Measurements from ENCODE around the gene GID8.
"Not testable (repeated sequence)": the region's sequence is repeated elsewhere in the genome, so short reads cannot be mapped to it uniquely, and the experiment has no call there.

GID8 gene

DNA sequence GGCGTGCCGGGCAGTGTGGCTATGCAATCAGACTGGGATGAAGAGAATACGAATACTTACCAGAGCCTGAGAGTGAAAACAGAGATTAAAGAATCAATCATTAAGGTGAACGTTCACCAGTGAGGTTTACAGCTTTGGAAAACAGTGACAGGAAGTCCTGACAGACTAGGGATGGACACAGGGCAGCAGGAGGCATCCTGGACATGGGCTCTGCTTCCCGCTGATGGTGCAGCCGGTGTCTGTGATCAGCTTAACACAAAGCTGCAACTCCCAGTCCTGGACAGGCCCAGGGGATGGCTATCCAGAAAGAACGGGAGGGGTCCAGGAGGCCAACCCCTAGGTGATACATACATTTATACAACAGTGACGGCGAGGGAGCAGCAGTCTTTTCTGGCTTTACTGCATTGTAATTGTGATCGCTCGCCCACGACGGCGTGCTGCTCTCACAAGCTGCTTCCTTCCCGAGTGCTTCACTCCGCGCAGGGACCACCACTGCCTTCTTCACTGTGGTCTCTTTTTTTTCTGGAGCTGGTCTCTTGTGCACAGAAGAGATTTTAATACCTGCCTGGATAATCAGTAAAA, 32.3 kb upstream of the GID8 start:
- no peak for DNase-seq

DNA sequence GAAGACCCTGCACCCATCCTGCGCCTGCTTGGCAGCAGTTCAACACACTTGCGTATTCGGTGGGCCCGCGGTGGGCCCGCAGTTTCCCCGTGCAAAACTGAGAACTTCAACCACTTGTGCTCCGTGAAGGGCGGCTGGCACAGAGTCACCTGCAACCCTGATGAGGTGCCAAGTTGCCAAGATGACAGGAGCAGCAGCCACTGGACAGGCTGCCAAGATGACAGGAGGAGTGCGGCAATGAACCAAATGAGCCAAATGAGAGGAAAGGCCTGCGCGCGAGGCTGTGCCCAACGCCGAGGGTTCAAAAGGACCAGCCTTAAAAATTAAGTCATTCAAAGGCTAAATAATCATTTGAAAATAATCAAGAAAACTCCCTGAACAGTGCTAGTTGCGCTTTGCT, 31.7 kb upstream of the GID8 start:
- no peak for DNase-seq

DNA sequence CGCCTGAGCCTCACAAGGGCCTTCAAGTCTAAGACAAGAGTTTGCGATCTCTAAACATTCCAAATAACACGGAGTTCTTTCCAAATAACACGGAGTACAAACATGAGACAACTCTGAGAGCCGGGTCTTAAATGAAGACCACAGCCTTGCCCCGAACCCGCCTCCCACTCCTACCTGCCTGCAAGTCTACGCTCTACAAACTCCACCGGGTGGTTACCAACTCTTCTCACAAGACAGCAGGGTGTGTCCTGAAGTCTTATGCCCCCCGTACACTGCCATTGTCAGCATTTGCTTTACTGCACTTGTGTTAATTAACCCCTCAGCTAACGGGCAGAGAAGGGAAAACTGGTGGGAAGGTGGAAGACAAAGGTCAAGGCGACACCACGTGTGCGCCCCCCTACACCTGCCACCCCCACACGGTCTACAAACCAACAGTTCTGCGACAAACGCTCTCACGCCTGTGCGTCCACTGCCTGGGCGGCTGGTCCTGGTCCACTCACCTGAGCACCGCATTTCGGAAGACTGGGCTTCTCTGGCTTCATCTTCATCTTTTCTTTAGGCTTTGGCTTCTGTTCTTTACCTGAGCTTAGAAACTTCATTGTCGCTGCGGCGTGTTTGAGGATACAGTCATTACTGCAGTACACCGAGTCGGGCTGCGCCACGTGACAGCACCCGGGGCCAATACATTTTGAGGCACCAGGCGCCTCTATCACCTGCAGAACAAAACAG, 31.1 kb upstream of the GID8 start:
- DNase-seq, result no peak

DNA sequence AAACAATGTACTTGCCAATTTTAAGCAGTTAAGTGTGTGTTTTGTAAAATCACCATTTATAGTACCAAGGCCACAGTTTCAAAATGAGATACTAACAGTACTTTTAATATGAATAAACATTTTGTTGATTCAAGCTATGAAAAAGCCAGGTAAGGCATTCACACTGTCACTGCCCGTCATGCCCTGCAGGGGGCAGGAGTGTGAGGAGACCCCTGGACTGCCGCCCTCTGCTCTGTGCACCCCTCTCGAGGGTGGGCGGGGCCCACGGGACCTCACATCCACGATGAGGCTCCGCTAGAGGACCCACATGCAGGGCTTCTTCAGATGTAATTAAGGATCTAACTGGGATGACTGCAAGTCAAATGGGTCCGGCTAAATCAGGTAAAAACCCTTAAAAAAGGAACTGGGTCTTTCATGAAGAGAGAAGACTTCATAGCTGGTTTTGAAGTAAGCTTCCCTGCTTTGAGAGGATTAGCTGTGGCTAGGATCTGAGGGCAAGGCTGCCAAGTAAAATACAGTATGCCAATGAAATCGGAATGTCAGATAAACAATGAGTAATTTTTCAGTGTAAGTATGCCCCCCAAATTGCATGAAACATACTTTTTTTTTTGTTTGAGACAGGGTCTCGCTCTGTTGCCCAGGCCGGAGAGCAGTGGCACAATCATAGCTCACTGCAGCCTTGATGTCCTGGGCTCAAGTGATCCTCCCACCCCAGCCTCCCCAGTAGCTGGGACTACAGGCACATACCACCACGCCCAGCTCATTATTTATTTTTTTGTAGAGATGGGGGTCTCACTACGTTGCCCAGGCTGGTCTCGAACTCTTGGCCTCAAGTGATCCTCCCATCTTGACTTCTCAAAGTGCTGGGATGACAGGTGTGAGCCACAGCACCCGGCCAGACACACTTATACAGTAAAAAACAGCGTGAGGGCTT, 30.3 kb upstream of the GID8 start:
- no peak for DNase-seq

DNA sequence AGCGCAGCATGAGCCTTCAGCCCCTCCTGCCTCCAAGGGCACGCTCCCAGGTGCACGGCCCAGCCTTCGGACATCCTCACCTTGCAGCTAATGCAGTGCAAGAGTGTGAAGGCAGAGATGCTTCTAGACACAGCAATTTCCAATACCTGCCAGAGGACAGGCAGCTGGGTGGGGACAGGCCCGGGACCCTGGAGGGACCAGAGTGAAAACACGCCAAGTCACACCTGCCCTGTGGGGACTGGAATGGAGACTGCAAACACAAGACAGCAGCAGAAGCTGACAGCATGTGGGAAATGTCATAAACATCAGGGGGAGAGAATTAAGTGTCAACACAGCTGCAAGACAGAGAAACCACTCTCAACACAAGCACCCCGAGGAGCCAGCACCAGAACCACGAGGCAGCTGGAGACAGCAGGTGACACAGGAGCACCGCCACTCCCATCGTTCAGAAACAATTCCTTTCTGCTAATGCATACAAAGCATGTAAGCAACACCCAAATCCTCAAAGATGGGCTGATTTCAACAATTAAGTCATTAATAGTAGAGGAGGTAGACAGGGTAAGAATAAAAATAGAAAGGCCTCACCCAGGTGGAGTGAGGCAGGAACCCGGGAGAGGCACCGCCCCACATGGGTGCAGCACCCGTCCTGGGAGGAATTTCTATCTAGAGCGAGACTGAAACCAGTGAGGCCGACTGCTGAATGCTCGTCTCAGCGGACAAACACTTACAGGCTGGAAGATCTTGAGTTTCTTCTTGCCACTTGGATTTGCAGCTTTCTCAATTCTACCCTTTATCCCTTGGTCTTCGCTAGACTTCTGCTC, 28.8 kb upstream of the GID8 start:
- DNase-seq, result peak; percentile 24

DNA sequence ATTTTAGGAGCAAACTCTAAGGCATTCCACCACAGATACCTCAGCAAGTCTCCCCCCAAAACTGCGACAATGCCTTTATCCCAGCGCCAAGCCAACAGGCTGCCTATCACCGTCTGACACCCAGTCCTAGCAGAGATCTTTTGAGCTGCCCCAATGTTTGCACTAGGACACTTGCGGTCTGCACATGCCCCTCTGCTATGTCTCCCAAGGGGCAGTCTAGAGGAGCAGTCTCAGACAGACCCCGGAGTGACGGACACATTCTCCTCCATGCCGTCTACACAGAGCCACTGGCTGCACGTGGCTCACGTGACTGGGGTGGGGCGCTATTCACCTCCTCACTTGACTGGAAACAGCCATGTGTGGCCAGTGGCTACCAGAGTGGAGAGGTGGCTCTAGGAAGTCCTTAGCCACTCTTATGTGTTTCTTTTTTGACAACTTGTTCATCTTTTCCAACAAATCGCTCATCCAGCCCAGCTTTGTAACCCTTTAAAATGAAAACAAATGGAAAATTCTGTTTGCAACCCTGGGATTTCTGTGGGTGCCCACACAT, 27.7 kb upstream of the GID8 start:
- no peak for DNase-seq

DNA sequence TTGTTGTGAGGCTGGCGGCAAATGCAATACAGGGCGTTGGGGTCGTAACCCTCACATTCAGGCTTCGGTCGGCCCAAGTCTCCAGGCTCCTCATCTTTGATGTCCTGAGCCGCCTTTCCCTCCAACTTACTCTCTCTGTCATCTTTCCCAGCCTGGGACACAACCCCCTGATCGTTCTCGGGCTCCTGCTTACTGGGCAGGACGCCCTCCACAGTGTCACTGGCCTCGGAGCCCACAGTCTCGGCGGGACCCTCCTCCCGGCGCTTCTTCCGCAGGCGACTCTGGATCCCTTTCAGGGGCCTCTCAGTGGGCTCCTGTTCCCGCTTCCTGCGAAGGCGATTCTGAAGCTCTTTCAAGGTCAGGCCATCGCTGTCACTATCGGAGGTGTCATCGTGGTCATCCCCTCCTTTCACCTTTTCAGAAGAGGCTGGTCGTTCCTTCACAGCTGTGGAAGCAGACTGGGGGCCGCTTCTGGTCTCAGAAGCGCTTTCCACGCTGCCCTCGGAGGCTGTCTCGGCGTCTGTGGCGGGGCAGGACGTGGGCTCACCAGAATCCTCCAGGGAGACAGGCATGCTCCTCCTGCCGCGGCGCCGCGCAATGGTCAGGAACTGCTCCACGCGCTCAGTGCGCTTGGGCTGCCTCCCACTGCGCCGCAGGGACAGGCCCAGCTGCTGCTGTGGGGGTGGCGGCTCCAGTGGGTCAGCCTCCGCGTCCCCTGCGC, 27.0 kb upstream of the GID8 start:
- DNase-seq, result no peak

DNA sequence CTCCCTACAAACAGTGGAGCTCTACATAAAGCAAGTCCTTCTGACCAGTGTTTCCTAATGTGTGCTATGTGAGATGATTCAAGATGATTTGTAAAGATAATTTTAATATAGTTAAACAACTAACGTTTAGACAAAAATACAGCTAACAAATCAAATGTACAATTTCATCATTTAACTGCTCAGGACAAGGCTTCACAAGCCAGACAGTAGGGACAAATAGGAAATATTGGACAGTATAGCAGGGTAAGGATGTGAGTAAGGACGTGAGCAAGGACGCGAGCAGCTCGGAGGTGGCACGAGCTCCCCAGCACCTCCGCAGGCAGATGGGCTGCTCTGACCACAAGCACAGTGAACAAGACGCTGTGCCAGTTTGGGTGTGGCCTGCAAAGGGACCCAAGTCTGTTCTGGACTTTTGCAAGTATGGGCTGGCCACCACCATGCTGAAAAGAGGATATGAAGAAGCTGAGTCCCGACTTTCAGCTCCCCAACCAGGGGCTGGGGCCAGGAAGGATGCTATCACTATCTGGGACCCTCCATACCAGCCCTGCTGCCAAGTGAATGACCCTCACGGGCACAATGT, 26.2 kb upstream of the GID8 start:
- DNase-seq, result no peak

DNA sequence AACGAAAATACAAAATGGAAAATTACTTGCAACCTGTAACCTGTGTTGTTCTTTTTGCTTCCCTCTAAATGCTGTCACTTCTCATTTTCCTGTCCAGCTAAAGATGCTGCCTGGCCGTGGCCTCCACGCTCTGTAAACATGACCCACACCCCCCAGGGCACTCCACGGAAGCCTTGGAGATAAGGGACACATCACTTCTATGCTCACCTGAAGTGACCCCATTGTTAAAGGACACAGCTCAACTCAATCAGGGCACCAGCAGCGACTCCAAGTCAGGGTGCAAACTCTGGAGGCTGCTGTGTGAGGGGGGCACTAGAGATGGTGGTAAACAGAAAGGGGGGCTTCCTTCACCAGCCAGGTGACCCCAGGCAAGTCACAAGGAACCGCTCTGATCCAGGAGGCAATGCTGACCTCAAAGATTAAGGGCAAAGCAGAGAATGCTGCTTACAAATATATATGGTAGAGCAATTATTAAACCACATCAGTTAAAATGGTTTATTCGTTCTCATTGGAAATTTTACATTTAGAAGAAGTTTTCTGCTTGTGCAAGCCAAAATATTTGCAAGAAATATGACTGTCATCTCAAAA, 24.8 kb upstream of the GID8 start:
- no peak for DNase-seq

DNA sequence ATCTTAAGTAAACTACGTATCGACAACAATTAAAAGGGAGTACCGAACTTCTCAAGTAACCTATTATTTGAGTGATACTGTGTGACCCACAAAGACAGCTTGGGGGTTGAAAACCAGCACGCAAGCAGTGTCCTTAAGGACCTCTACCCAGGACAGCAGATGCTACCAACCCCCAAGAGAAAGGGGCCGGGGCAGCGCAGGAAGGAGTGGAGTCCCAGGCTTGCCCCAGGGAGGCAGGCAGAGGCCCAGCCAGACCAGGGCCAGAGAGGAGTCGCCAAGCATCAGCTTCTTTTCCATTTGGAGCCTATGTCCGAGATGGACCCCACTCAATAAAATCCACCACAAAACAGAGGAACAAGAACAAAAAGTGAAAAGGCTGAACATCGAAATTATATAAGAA, 23.5 kb upstream of the GID8 start:
- DNase-seq, result no peak

DNA sequence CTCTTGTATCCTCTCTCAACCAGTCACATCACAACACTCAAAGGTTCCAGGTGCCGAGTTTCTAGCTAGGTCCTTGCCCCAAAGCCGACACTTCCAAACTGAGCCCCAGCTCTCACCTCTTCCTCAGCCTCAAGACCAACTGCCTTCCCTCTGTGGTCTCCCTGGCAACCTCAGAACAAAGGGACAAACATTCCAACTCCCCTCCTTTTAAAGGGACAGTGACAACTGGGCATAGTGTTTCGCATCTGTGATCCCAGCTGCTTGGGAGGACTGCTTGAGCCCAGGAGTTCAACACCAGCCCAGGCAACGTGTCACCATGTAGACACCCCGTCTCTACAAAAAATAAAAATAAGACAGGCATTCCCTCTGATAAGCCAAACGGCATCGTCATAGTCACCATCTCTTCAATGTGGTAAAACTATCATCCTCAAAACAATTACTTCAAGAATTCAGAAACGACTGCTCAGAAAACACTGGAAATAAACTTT, 22.9 kb upstream of the GID8 start:
- peak; percentile 61 for DNase-seq

DNA sequence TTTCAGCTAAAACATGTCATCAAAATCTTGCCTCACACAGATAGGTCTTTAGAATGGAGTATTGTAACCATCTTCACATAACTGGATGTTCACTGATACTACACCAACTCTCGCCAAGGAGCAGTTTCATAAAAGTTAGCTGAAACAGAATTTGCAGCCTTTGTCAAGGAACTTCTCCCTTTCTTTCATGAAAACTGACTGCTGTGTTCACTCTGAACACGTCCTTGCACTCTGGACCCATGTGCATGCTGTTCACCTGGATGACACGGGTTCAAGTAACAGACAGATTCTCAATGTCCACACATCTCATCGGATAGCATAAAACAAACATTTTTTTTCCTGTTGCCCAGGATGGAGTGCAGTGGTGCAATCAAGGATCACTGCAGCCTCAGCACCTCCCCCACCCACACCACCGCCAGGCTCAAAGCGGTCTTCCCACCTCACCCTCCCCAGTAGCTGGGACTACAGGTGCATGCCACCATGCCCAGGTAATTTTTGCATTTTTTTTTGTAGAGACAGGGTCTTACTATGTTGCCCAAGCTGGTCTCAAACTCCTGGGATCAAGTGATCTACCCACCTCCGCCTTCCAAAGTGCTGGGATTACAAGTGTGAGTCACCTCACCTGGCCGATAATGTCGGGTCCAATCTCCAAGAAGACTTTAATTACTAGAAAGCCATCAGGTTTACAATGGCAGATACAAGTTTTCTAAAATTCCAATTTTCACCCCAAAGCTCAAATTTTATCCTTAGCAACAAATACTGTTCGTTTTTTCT, 21.1 kb upstream of the GID8 start:
- no peak for DNase-seq

DNA sequence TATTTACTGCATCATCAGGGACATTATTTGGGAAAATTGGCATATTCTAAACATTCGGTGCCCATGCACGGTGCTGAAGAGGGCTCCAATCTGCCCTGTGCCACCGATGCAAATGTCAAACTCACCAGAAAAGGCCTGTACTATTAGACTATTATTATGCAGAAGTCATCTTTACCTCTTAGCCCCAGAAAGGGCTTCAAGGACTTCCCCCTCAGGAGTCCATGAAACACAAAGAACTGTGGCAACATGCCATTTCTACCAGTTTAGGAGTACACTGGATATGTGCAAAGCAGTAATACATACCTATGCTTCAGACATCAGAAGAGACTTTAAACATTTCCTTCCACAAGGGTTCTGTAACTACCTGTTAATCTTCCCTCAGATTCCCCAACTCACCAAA, 20.2 kb upstream of the GID8 start:
- no peak for DNase-seq

DNA sequence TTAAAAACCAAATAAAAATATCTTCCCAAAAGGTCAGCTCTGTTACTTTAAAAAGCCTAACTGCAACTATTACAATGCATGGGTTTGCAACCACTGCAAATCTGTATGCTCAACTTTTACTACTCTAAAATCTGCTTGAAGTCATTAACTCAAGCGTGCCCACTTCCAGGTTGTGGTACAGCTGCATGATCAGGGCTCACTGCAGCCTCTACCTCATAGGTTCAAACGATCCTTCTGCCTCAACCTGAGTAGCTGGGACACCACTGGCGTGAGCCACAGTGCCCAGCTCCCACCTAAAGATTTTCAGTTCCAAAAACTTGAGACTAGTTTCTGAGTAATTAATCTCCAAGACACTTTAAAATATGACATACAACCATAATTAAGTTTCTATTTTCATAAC, 19.8 kb upstream of the GID8 start:
- DNase-seq, result no peak

DNA sequence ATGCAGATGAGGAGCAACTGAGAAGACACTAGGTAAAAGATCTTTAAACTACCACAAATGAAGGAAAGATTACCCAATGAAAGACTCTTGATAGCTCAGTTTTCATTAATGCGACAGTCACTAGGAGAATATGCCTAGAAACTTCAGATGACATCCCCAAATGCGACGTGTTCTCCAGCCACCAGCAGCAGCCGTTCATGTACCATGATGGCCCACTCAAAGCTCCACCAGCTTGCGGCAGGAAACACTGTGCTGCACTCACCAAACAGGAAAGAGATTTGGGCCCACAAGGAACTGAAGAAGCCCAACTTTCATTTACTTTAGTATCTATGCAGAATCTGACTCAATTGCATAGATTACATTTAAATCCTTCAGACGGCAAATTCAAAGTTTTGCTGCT, 19.1 kb upstream of the GID8 start:
- DNase-seq, result no peak

DNA sequence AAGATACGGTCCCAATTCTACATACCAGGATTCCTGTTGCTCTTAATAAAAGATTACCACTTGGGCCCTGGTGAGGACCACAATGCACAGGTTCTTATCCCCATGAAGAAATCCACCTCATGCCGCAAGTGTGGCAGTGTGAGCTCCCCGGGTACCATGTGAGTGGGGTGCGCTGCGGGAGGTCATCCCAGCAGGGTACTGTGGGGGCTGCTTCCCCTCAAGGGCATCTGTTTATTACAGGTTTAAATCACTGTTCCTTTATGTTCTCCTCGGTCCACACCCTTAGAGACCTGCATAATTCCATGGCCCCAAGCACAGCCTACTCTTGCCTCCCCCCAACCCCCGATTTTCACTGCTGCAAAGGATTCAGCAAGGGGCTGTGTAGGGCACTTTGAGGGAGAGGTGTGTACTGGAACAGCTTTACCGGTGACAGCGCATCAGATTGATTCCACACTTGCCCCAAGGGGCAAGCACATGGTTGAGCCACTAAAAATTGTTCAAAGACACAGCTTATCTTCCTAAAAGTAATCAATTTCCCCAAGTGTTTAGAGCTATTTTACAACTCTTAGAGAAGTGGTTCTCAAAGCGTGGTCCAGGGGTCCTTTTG, 17.8 kb upstream of the GID8 start:
- no peak for DNase-seq

DNA sequence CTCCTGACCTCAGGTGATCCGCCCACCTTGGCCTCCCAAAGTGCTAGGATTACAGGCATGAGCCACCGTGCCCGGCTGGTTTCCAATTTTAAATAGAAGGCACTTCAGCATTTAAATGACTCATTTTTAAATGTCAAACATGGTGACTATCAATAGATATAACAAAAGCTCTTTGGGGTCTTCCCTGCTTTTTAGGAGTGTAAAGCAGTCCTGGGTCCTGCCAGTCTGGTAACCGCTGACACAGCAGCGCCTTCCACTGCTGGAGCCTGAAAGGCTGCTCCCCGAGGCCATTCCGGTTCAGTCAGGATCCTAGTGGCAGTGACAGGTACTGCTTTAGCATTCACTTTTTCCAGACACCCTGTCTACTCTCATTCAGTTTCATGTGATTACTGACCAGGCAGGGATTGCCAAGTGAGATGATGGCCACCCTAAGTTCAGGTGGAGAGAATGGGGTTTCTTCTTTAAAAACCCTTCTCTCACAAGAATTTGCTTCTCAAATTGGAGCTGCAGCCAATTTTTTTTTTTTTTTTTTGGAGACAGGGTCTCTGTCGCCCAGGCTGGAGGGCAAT, 16.7 kb upstream of the GID8 start:
- no peak for DNase-seq

DNA sequence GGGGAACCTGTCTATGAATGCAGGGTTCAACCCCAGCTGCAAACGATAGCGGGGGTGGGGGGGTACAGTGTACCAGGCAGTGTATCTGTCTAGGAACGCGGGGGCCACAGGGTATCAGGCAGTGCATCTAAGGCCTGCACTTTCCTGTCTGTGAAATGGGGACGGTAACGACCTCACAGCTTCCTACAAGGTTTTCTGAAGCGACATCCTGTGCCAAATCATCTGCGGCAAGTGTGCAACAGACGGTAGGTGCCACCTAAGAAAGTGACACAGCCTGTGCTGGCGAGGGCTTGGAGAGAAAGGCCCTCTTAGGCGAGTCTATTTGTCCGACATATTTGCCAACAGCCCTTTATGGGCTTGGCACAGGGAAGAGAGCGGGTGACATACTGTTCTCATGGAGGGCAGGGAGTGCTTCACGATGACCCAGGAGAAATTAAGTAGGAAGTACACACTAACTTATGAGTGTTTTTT, 15.5 kb upstream of the GID8 start:
- DNase-seq, result peak; percentile 64

DNA sequence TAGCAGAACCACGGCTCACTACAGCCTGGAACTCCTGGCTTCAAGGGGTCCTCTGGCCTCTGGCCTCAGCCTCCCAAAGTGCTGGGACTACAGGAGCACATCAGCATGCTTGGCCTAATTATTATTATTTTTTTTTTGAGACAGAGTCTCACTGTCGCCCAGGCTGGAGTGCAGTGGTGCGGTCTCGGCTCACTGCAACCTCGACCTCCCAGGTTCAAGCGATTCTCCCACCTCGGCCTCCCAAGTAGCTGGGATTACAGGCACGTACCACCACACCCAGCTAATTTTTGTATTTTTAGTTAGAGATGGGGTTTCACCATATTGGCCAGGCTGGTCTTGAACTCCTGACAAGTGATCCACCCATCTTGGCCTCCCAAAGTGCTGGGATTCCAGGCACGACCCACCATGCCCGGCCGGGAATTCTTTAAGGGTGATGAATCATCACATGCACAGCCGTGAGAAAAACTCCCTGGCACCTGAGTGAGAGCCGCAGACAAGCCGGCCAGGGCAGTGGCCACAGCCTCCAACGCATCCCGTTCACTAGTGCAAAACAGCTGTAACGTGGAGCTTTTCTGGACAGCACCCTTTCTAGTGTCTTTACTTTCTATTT, 14.8 kb upstream of the GID8 start:
- not testable (repeated sequence) for DNase-seq

All from NCI-H2029 treated with DMSO at 0.1 percent for 48 hours (cell line).